Limb (tissue), 2 donors: ENCODE measurements around the gene FOXP1.
A peak's percentile ranks its signal among the peaks of the same experiment; 100 is the strongest.

ENCODE experiments used
- DNase-seq, 2 donors: peaks; one replicate each; pipeline ENCODE4 v3.0.0-alpha.2; 2016; ENCODE audit errors: extremely low spot score in 2 of 2

Gene FOXP1

DNA sequence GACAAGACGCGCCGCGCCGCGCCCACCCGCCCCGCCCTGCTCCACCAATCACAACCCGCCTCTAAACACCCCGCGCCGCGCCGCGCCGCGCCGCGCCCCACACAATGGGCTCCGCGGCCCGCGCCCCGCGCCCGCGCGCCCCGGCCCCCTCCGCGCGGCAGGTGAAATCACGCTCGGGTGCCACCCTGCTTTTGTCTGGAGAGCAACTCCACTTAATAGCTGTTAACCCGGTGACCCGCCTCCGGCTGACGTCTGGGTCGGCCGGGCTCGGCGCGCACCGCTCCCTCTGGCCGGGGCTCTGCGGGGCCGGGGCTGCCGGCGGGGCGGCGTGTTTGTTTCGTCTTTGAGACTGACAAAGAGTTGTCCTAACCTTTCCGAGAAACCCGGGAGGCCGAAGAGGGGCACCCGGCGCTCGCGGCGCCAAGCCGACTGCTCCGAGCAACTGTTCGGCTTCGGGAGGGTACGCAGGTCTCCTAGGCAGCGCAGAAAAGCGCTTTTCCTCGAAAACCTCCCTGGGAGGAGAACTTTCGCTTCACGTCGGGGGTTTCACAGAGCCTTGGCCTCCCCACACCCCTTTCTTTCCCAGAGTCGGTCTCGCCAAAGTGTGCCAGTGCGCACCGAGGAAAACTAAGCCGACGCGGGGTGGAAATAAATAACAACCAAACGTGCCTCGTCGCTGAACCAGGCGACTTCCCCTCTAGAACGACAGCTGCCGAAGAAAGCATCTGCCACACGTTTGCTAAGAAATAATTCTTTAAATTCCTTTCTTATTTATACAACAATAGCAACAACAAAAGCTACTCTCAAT, 518.4 kb downstream of the FOXP1 start:
- DNase-seq: peak; percentile 49 to 83

DNA sequence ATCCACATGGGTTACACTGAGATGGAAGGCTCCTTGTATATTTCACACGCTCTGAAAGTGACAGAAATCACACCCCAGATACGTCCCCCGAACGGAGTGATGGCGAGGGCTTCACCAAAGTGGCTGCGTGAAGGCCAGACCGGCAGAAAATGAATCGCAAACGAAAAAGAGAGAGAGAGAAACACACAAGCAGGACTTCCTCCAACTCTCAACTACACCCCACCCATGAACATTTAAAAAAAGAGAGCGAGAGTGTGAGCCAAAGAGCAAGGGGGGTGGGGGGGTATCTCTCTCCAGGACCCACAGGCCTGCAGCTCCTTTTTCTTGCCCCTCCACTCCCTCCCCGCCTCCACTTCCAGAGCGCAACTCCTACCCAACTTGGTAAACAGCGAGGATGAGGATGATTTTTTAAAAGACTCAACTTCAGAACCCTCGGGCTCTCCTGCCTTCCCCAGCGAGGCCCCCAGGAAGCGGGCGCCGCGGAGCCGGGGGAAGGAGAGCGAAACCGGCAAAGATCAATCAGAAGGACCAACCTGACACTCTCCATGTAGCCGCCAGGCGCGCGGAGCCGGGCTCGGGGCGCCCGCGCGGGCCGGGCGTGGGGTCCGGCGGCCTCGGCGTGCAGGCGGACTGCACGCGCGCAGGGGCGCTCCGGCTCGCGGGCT, 519.1 kb downstream of the FOXP1 start:
- peak in 1 of 2 donors; percentile 51 for DNase-seq

DNA sequence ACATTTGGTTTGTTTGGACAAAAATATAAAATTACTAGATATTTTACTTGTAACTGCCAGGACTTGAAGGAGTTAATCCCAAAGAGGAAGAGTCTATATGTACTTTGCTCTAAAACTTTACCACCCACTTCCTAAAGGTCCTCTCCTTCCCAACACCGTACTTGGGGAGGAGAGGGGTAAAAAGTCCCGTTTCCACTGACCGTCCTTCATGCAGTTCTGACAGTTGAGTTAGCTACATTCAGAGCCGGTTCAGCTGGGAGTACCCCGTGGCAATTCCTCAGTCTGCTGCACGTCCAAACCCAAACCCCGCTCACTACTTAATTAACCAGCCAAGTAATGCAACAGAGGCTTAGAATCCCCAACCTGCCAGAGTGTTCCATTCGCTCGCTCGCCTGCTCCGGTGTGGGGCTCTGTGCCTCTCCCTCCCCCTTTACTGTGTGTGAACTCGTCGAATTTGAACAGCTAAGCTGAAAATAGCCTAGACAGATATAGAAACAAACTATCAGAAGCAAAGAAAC, 519.7 kb downstream of the FOXP1 start:
- DNase-seq: peak; percentile 35 to 59

DNA sequence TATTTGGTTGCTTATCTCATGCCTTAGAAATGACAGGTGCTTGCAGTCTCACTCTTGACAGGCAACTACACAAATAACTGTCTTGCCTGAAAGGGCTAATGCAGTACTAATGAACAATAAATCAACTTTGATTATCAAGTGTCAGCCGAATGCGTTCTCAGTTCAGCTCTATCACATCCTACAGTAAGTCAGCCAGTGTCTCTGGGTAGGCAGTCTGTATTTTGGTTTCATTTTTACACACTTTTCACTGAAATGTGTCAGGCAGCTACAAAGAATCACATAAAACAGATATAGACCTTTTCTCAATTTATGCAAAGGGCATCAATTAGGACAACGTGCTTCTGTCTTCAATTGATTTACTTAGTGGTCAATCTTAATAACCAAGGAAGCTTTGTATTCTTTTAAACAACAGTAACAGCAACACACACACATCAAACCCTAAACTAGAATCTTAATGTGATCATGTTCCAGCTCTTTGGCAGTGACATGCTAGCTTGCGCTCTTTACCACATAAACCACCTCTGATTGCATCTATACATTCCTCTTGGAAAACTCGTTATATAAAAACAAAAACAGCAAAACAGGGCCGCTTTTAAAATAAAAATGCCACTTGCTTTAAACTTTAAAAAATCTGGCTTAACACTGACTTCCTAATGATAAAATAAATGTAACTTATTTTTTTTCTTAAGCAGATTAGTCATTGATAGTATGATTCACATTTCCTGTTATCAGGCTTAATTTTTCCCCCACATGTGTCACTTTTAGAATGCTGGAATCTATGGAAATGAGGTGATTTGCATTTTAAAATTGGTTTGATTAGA, 520.4 kb downstream of the FOXP1 start:
- DNase-seq: no peak

DNA sequence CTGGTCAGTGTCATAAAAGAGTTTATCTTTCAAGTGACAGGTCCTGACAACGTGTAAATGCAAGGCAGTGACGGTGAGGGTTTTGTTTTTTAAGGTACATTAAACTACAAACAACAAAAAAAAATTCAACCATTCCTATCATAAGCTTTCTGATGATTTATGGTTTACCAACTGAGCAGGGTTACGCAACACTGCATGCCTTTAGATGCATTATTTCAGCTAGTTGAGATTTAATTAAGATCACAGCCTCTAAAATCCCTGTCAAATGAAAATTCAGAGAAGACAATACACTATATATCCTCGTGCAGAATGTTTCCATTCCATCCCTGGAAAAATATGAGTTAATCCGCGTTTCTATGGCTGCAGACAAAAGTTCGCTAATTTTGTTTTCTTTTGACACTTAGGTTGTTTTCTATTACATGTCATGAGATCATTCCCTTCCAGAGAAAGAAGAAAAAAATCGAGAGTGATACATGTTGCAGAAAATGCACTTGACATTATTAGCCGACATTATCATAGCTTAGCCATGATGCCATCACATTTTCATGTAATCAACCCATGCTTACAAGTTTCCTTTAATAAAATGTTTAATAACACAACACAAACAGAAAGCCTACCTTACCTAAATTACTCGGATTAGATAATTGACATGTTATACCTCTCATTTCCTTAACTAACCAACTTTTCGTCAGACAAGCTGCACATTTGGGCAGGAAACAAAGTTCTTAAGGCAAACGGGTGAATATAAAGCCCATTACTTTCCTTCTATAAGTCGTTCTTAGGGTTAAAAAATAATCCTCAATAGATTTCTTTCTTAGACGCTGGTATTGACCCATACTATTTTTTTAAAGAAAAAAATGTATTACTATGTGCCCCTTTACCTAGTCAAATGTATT, 521.2 kb downstream of the FOXP1 start:
- DNase-seq: no peak

DNA sequence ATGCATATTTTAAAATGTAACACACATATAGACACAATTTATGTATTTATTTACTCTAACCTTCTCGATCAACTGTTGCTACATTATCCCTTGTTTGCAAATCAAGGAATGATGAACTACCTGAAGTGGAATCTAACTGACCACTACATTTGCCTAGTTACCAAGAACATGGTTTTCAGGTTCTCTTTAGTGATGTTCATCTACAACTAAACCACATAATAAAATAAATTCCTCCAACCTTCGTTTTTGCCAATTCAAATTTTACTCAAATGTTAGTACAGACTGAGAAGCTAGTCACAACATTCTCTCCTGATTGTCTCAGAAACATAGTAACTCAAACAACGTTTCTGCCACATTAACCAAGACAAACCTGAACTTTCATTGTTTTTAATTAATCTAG, 521.9 kb downstream of the FOXP1 start:
- DNase-seq: no peak

DNA sequence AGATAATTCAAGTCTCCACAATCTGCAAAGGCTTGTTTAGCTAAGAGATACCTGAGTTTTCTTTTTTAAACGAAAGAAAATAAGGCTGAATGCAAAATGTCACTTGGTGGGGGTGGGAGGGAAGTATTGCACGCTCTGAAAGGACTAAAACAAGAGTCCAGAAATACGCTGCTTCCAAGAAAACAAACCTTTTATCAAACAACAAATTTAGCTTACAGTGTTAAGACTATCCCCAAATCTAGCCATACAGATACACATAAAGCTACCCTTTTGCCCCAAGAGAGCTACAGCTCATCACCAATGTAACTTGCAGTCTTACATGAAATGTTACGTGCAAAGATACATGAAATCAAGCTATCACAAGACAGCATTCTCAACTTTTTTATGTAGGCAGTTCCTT, 522.5 kb downstream of the FOXP1 start:
- no peak for DNase-seq

DNA sequence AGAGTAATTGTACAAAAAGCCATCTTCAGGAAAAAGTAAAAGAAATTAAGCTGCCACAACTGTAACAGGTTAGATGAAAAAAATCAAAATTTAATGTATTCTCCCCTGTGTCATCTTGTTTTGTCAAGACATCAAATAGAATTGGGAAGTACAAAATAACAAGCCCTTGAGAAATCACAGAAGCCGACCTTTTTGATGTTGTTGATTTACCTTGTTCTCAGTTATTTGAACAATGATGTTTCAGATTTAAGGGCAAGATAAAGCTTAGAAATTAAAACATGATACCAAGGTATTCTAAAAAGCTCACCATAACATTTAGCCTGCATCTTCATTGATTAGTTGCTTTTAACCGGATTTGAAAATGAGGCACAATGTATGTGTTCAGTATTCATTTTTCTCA, 523.0 kb downstream of the FOXP1 start:
- no peak for DNase-seq

DNA sequence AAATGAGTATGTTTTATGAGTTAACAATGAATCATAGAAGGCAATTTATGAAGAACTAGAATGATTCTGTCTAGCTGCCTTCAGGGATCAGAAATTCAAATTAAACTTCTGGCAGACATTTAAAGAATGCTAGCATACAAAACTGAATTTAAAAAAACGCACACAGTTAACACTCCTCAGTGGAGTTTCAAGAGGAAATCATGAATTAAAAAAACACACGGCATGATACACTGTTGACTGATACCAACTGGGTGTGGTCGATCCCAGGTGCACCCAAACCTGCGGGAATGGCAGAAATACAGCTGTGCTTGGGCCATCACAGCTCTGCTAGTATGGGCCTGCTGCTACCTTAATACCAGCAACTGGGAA, 526.0 kb downstream of the FOXP1 start:
- DNase-seq: no peak

DNA sequence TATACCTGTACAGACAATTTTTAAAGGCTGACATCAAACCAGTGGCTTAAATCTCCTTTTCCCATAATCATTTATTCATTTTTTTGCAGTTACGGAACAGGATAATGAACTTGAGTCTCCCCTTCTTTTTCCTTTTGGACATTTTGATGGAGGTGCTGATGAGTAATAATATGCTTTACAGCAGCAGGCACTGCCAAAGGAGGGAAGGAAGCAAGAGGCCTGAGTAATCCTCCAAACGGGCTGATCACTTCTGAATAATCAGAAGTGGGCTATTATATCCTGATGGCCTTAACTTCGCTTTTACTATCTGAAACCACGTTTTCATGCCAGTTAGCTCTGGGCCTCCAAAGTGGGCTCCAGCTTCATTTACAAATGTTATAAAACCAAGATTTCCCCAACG, 527.2 kb downstream of the FOXP1 start:
- no peak for DNase-seq

DNA sequence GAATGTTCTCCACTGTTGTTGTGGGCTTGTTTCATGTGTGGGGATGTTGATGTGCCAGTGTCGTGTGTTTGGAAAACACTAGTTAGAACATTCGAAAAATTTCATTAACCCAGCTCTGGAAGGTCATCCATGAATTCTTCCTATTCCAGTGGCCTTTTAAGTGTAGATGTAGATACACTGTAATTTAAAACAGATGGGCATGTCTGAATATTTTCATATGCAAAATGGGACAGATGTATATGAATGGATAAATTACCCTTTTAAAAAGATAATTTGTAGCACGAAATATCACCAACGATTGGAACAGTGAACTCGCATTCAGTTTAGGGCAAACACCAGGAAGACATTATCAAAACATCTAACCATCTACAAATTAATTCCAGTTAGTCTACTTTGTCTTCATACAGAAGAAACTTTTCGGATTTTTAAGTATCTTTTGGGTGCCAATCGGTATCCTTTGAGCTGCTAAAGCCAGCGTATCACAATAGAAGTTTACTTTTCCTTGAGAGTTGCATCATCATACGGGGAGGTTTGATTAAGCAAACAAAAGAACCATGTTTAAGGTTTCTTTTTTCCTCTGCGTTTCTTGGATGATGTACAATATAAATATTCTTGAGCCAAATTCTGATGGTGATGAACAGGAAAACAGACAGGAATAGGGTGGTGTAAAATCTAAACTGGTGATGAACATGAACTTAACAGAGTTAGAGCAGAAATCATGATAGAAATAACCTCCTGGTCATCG, 528.1 kb downstream of the FOXP1 start:
- no peak for DNase-seq

DNA sequence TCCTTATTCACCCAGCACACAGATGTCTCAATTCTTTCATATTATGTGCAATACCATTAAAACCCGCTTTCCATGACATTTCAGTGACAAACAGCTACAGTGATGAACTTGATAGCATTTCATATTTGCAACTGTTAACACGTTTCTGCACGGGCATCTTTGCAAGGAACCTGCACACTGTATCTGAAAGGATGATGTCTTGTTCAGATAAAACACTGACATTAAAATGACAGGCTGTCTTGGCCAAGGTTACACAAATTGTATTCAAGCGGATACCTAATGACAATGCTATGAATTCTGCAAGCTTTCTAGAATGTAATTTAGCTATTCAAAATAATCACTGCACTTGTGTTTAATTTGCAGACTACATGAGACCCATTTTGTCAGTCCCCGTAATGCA, 529.2 kb downstream of the FOXP1 start:
- no peak for DNase-seq

DNA sequence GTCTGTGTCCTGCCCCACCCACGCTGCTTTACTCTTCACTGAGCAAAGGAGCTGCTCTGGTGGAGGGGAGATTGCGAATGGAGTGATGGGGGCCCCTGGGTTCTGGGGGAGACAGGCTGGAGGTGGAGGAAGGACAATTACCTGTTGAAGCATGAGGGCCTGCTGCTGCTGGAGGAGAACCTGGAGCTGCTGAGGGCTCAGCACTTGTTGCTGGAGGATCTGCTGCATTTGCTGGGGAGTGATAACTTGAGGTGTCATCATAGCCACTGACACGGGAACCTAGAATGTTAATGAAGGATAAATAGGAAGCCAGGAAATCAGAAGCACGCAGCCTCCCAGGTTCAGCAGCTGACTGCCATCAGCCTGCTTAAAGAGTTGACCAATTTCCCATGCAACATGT, 530.0 kb downstream of the FOXP1 start:
- no peak for DNase-seq

DNA sequence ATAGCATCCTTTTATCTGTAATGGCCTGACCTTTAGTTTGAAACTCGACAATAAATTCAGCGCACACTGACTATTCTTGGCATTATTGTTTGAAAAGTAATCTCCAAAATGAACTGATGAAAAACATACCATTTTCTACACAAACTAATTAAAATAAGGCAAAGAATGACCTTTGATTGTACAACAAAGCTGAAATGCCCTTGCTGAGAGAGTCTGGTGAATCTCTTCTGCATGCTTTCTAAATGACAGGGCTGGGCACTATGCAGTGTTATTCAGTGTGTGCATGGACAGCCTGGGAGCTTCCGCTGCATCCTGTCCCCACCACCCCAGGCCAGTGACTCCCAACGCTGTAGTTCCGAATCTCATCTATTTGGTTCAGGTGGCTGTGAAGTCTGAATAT, 530.8 kb downstream of the FOXP1 start:
- no peak for DNase-seq

DNA sequence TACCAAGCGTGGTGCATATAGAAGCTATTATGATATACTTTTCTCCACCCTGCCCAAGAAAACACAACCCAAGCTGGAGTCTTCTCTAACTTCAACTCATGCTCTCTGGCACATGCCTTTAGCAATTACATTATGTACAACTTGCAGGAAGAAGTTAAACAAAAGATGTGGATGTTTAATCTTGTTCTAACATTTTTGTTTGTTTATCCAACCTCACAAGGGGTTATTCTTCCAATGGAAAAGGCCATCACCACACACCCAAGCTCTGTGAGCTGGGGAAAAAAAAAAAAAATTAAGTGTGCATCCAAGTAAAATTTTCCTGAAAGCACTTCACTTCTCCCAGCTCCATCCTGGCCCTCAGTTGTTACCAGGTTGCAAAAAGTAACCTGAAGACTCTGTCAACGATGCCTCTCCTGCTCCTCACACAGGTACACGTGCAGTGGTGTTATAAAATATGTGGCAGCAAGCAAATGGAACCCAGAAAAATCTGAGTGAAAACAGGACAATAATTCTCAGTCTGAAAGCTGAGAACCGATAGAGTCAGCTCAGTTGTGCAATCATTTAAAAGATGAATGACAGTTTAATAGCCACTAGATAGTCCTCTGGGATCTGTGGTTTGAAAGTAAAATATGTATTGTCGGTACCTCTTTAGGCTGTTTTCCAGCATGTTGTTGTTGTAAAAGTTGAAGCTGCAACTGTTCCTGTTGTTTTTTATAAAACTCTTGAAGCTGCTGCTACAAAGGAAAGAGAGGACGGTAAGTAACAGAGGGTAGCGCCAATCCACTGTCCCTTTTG, 531.4 kb downstream of the FOXP1 start:
- no peak for DNase-seq

DNA sequence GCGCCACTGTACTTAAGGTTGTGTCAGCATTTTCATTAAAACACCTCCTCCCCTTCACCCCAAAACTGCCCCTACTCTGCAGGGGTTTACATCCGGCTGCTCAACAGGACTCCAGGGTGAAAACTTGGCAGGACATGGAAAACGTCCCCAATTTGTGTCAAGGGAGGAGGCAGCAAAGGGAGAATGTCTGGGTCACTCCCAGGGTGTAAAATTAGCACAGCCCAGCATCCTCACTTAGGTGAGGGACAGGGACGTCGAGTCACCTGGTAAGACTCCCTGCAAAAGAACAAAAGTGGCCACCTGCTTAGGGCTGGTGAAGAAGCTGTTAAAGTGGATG, 532.3 kb downstream of the FOXP1 start:
- DNase-seq: no peak

DNA sequence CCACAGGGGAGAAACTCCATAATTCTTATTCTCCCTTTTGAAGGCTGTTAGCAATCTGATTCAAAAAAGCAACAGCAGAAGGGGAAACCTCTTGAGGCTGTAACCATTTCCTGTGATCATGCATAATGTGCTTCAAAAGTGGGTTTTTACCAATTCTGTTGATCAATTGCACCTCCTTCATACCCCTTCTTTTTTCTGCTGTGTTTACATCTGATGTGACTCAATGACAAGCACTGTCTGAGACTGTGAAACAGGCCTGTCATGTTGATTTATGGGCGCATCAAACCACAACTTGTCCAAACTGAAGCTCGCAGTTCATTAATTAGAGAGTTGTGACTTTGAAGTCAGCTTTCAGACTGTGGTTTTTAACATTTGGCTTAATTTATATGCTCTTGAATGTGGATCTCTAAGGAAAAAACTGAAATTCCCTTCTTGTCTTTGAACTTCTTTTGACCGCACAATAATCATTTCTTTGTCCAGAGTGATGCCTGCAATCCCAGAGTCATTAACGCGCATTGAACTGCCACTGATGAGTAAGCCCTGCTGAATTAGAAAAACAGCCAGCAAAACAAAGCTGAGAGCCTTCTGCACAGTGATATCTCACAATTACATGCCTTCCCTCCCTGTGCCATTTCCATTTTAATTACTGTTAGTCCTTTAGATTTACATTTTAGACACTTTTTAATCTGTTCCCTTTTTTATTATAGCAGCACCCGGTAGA, 532.8 kb downstream of the FOXP1 start:
- DNase-seq: no peak

DNA sequence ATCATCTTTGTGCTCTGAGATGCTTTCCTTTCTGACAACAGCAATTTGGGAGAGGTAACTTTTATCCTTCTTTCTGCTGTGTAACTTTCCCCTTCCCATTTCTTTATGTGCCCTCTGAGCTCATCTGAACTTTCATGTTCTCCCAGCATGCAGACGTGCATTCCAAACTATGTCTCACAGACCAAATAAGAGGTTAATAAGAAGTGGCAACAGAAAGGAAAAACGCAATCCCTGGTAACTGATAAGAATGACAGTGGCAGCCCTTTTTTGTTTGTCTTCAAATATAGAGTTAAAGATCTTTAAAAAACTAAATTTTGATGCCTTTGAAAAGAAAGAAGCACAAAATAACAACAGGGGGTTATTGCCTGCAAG, 533.4 kb downstream of the FOXP1 start:
- no peak for DNase-seq

DNA sequence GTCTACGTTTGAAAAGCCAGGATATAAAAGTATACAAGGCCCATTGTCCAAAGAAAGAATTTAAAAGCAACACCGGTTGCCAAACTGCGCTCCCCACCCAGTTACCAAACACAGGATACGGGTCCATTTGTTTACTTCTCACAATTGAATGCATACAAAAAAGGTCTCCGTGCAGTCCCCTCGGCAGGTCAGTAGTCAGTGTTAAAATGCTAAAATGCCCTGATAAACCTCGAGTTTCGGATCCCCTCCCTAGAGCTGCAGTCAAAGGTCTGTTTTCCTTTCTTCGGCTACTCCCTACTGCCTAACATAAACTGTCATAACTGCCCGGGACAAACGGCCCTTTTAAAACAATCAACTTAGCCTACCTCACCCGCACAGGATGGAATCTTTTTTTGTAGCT, 534.6 kb downstream of the FOXP1 start:
- no peak for DNase-seq
